HG02571 (cell line): ENCODE data around the gene SIPA1L3.

ENCODE experiments used
- ATAC-seq: cut with Tn5 transposase; IDR thresholded peaks from one replicate; pipeline ENCODE4 v1.9.1; 2021; ENCODE audit warnings: mild to moderate bottlenecking, moderate library complexity; ENCODE audit not compliant: unreplicated experiment

Gene SIPA1L3

DNA sequence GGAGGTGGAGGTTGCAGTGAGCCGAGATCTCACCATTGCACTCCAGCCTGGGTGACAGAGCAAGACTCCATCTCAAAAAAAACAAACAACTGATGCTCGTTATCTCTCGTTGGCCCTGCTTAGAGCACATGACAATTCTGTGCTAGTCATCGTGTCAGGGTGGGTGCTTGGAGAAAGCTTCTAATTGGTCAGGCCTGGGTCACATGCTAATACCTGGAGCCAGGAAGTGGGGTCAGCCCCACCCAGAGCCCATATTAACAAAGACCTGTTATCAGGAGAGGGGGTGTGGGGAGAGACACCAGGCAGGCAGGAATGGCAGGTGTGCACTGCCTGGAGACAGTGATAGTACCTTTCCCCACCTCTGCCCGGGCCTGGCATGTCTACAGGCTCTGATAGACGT lies 232.1 kb downstream of the SIPA1L3 start:
- no peak for ATAC-seq

DNA sequence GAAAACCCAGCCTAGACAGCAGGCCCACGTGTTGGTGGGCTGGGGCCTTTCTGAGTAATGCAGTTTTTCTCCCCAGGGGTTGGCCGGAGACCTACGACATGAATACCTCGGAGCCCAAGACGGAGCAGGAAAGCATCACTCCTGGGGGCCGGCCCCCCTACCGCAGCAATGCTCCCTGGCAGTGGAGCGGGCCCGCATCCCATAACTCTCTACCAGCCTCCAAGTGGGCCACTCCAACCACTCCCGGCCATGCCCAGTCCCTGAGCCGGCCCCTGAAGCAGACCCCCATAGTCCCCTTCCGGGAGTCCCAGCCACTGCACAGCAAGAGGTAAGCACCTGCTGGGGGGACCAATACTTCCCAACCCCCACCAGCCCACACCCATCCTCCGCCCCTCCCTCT lies 234.1 kb downstream of the SIPA1L3 start:
- ATAC-seq, result no peak

DNA sequence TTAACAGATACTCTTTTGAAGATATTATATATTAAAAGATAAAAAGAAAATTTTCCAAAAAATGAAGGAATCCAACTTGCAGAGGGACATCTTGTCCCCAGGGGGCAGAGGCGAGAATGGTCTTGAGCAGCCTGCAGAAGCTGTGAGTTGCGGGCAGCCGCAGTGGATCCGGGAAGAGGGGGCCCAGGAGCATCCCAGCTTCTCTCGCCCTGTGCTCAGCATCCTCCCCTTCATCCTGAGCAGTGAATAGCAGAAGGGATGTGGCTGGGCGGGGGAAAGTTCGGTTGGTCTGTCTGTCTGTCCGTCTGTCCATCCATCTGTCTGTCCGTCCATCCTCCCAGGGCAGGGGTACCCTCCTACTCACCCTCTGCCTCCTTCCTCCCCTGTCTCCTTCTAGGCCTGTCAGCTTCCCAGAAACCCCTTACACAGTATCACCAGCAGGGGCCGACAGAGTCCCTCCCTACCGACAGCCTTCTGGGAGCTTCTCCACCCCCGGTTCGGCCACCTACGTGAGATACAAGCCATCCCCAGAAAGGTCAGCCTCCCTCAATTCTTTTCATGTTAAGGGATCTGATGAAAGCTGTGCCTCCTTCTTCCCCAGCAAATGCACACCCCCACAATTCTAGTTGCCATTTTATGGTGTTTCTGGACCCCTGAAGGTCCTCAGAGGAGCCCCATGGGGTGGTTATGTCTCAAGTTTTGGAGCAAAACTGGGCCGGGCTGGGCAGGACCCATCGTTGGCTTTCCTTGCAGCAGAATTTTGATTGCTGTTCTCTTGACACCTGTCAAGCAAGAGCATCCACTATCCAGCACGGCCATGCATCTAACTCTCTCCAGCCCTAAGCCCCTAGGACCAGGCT lies 235.4 kb downstream of the SIPA1L3 start:
- ATAC-seq, result no peak

DNA sequence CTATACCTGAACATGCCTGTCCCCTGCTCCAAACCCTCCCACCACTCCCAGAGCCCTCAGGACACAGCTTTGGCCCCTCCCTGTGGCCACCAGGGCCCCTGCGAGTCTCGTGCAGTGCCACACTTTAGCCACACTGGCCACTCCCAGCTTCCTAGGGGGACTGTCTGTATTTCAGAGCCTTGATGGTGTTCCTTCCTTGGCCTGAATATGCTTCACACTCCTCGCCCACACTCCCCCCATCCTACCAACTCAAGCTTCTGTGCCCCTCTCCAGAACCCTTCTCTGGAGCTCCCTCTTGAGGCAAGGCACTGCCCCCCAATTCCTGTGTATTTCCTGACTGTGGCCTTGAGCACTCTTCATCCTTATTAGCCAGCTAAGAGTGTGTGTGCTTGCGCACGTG lies 236.8 kb downstream of the SIPA1L3 start:
- no peak for ATAC-seq

DNA sequence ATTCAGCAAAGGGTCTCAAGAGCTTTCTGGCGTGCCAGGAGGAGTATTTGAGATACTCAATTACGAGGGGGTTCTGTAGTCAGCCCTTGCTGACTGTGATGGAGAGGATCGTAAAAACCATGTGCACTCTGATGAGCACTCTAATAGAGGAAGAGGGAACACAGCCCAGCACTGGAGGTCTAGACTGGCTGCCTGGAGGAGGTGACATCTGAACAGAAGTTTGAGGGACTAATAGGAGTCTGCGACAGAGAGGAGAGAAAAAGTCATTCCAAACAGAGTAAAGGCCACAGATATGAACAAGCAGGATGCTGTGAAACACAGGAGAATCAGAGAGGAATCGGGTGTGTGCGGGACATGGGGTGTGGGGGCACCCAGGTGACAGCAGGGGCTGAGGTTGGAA lies 237.7 kb downstream of the SIPA1L3 start:
- no peak for ATAC-seq

DNA sequence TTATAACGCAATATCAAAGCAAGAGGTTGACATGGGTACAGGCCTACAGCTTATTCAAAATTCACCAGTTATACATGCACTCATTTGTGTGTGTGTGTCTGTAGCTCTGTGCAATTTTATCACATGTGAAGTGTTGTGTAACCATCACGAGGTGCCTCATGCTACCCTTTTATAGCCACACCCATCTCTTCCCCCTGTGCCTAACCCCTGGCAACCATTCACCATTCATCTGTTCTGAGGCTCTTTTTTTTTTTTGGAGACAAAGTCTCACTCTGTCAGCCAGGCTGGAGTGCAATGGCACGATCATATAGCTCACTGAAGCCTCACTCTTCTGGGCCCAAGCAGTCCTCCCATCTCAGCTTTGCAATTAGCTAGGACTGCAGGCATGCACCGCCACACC lies 238.6 kb downstream of the SIPA1L3 start:
- no peak for ATAC-seq

DNA sequence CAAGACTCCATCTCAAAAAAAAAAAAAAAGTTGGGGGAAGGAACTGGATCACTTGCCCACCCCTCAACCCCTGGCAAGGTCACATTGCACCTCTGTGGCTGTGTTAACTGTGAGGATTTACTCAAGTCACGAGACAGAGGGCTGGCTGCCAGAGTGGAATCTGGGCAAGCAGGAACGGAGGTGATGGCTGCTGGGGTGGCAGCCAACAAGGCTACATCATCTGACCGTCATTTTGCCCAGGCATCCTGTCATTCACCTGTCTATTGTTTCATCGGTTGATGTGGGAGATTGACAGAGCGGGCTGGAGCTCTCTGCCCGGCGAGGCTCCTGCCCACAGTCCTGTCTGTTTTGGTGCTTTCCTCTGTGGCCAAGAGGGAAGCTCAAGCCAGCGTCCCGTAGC lies 241.3 kb downstream of the SIPA1L3 start:
- no peak for ATAC-seq

DNA sequence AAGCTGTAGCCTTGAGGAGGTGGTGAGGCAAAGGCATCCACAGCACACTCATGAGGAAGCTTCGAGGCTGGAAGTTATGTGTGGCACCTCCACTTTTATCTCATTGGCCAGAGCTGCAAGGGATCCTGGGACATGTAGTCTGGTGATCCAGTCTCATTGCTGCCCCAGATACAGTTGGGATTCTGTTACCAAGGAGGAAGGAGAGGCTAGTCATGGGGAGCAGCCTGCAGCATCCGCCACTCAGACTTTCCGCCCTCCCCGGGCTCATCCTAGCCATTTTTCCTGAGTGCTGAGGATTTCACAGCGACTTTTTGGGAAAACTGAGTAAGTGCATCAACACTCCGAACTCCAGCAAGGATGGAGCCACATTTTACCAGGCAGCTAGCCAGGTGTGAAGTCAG lies 242.7 kb downstream of the SIPA1L3 start:
- no peak for ATAC-seq

DNA sequence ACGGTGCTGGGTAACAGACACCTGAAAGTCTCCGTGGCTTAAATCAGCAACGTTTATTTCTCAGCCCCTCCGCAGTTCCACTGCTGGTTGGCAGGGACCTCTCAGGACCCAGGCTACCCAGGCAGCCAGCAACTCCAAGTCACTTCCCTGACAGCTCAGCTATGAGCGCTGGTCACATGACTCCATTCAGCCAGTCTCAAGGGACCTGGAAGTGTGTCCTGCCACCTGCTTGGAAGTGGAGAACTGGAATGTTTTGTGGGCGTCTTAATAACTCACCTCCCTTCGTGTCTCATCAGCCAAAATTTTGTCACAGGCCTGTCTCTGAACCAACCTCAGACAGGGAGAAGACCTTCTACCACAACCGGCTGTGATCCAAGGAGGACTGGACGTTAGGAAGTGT lies 244.2 kb downstream of the SIPA1L3 start:
- ATAC-seq, result no peak

DNA sequence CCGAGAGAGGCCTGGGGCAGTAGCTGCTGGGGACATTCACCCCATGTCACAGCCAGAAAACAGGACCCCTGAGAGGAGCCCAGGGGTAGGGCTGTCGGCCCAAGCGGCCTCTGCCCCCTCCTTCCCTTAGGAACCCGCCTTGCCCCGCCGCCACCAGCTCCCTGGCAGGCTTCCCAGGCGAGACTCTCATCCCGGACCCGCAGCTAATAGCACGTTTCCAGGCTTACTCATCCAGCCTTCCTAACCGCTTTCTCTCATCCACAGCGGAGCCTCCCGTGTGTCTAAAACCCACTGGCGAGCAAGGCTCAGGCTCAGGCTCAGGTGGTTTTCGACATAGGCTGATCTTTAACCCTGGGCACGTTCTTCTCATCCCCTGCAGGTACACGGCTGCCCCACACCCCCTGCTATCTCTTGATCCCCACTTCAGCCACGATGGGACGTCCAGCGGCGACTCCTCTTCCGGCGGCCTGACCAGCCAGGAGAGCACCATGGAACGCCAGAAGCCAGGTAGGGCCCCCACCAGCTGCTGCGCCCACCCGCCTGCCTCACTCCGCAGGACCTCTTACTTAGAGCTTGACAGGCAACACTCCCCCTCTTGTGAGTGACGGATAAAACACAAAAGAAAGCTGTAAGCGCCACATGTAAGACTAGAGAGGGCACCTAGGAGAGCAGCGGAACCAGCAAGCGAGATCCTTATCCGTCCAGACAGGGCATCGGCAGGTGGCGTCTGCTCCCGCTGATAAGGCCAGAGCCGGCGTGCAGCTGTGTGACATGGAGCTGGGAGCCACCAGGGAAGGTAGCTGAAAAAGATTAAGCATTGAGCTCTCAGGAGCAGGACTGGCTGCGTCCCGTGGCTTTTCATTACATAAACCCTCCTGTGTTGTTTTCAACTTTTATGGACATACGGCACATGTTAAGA lies 245.7 kb downstream of the SIPA1L3 start:
- ATAC-seq, result no peak

DNA sequence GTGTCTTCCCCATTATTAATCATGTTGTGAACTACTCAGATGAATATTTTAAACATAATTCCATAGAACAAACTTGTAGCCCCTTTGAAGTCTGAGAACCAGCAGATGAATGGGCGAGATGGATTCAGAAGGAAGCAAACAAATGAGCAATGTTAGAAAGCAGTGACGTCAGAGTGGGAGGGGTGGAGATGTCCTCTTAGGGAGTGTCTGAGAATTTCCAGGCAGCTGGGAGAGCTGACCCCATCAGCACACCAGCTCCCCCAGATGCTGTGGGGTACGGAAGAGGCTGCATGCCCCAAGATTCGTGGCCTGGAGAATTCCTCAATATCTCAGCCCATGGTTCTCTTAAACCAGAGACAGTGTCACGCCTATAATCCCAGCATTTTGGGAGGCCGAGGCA lies 248.4 kb downstream of the SIPA1L3 start:
- no peak for ATAC-seq

DNA sequence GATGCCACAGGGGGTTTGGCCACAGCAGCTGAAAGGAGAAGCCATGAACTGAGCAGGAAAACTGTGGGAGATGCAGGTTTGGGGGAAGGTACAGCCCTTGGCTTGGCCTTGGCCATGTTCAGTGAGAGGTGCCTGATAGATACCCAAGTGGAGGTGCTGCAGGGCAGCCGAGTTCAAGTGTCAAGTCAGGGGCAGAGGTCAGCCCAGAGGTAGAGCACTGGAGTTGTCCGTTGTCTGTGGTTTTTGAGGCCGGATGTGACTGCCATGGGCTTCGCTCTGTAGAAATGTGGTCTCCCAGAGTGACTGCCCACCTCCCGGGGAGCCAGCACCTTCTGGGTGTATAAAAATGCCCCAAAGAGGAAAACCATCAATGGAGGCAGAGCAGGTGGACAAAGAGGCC lies 251.7 kb downstream of the SIPA1L3 start:
- no peak for ATAC-seq

DNA sequence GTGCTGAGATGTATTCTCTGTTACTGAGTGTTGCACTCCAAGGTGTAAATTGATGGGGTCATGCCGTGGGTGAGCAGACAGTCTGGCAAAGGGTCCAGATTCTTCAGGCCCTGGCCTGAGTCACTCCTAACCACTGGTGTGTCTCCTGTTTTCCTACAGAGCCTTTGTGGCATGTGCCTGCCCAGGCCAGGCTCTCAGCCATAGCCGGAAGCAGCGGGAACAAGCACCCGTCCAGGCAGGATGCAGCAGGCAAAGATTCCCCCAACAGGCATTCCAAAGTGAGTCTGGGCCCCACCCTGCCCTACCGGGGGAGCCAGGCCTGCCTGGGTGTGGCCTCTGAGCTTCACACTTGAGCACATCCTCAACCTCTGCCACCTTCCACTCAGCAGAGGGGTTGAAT lies 255.1 kb downstream of the SIPA1L3 start:
- no peak for ATAC-seq

DNA sequence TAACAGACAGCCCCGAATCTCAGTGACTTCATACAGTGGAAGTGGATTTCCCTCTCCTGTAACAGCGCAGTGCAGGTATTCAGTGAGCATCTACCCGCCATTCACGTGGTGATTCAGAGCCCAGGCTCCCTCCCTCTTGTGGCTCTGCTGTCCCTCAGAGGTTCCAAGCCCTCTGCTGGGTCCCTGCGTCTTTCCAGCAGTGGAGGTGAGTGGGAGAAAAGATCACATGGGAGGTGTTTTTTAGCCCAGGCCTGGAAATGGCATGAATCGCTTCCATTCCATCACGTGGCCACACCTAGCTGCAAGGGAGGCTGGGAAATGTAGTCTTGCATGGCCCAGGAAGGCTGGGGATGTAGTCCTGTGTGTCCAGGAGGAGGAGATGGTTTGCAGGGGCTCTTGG lies 255.6 kb downstream of the SIPA1L3 start:
- ATAC-seq, result no peak

DNA sequence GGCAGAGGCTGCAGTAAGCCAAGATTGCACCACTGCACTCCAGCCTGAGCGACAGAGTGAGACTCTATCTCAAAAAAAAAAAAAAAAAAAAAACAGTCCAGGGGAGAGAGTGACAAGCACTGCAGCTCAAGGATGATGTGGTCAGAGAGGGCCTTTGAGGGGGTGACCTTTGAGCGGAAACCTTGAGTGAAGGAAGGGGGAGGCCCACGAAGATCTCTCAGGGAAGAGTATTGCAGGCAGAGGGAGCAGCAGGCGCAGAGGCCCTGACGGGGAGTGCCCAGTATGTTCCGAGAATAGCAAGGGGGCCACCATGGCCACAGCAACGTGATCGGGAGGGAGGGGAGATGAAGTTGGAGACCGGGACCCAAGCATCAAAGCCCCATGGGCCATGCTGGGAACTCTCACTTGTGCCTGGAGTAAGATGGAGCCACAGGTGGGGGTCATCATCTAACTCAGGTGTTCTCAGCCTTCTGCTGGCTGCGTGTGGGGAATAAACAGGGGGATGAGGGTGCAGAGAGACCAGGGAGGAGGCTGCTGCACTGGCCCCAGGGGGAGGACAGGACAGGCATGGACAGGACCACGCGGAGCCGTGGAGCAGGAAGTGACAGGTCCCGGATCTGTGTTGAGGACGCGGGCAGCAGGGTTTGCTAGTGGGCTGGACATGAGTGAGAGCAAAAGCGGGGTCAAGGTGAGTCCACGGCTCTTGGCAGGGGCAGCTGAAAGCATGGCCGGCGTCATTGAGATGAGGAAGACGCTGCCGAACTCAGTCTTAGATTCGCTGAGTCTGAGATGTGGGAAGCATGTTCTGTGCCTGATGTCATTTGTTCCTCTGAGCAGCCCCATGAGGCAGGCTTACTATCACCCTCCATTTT lies 256.6 kb downstream of the SIPA1L3 start:
- ATAC-seq, result no peak

DNA sequence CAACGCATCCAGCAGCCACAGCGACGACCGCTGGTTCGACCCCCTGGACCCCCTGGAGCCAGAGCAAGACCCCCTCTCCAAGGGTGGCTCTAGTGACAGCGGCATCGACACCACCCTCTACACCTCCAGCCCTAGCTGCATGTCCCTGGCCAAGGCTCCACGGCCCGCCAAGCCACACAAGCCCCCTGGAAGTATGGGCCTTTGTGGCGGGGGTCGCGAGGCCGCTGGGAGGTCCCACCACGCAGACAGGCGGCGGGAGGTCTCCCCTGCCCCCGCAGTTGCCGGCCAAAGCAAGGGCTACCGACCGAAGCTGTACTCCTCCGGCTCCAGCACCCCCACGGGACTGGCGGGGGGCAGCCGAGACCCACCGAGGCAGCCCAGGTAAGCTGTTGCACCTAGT lies 257.5 kb downstream of the SIPA1L3 start:
- ATAC-seq, result no peak

DNA sequence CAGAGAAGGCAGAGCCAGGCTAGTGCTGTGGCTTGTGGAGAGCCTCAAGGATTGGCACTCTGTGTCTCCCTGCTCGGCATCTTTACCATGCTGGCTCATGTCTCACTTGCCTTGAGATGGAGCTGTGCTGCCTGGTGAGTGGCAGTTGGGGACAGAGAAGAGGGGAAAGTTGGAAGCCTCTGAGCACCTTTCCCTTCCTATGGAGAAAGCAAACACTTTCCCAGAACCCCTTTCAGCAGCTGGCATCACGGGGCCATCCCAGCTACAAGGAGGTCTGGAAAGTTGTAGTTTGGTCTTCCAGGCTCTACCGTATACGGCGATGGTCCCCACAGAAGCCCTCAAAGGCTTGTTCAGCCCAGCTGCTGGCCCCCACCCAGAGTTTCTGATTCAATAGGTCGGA lies 258.3 kb downstream of the SIPA1L3 start:
- no peak for ATAC-seq

DNA sequence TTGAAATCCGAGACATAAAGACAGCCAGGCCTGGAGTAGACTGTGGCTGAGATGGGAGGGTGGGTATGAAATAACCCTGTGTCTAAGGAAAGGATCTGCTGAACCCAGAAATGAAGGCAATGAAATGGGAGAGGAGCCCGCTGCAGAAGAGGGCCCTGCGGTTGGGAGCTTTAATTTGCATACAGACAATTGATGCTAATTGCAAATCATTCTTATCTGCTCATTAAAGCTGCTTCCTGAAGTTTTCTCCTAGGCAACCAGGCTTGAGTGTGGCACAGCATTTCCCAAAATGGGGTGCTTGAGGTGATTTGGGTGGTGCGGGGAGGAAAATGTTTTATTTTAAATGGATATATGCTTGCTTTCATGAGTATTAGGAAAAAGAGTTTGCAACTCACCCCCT lies 261.6 kb downstream of the SIPA1L3 start:
- no peak for ATAC-seq

DNA sequence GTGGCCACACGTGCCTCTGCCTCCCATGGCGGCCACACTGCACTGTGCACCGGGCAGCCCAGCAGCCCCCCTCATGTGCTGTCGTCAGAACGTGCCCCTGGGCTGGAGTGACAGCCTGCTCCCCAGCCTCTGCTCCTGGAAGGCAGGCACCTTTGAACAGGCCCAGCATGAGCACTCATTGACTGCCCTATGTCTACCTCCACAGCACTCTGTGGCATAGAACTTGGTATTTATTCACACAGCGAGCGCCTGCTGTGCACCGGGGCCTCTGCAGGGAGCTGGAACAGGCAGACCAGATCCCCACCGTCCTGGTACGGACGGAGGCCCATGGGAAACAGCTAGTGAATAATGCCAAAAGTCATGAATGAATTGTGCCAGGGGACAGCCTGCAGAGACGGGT lies 263.3 kb downstream of the SIPA1L3 start:
- ATAC-seq, result no peak

DNA sequence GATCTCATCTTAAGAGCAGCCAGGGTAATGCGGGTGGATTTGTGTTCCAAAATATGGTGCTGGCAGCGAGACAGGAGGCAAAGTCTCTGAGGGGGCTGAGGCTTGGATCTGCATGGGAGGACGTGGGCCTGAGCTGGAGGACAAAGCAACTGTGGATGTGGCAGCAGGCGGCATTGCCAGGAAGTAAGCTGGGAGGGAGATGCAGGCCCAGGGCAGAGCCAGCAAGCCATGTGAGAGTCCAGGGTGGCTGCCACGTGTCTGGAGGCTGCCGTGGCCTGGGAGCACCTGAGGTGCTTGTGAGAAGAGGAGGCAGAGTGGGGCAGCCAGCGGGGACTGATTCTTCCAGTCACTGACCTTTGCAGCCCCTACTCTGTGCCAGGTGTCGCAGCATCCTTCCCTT lies 265.0 kb downstream of the SIPA1L3 start:
- no peak for ATAC-seq
